MCF 10A (cell line): Measurements from ENCODE around the gene CLVS2. TPM values are rescaled to one million over a fixed set of nuclear protein-coding genes. Genes with fewer than 3 reads are reported as not detected.

ENCODE experiments used
- BruUV-seq: library from RNA; stranded (reverse); fragments of 400-500 nt; replicated peaks from 2 replicates; lab custom pipeline; 2021; lab: Mats Ljungman, UMichigan
- CTCF ChIA-PET: fragments of 300-600 bp; sonication (Branson Sonifier 250); formaldehyde crosslinking; extraction: SDS; loops from one replicate; lab custom pipeline; 2021; ENCODE audit warnings: antibody characterized with exemption, inconsistent platforms; lab: Yijun Ruan, JAX
- POLR2A ChIA-PET: fragments of 300-600, 350-650 bp; sonication (Branson Sonifier 250); formaldehyde crosslinking; extraction: SDS; loops from one replicate; lab custom pipeline; 2020; ENCODE audit warnings: antibody characterized with exemption, inconsistent platforms; lab: Yijun Ruan, JAX
- DNase-seq: peaks from one replicate; pipeline ENCODE4 v3.0.0-alpha.2; 2018; ENCODE audit not compliant: unreplicated experiment
- H3K27ac Mint-ChIP-seq: one replicate; pipeline ENCODE4 v1.8.0; 2022; ENCODE audit warnings: mild to moderate bottlenecking, low read depth, mixed read lengths; ENCODE audit not compliant: unreplicated experiment
- H3K27me3 Mint-ChIP-seq: one replicate; pipeline ENCODE4 v1.8.0; 2022; ENCODE audit warnings: mixed read lengths; ENCODE audit not compliant: insufficient read depth, unreplicated experiment
- H3K36me3 Mint-ChIP-seq: one replicate; pipeline ENCODE4 v1.8.0; 2022; ENCODE audit warnings: mild to moderate bottlenecking, moderate library complexity, mixed read lengths; ENCODE audit not compliant: insufficient read depth, unreplicated experiment
- H3K4me1 Mint-ChIP-seq: one replicate; pipeline ENCODE4 v1.8.0; 2022; ENCODE audit warnings: mixed read lengths; ENCODE audit not compliant: insufficient read depth, unreplicated experiment
- H3K4me3 Mint-ChIP-seq: one replicate; pipeline ENCODE4 v1.8.0; 2022; ENCODE audit warnings: mild to moderate bottlenecking, moderate library complexity, mixed read lengths; ENCODE audit not compliant: unreplicated experiment
- H3K9me3 Mint-ChIP-seq: one replicate; pipeline ENCODE4 v1.8.0; 2022; ENCODE audit warnings: mixed read lengths; ENCODE audit not compliant: unreplicated experiment
- CTCF ChIP-seq: fragments of 200-600 bp; IDR thresholded peaks from one replicate; pipeline ENCODE4 v1.8.0; 2022; ENCODE audit warnings: antibody characterized with exemption, mild to moderate bottlenecking; ENCODE audit not compliant: unreplicated experiment
- intact Hi-C: fragments of 100-400 bp; cut with micrococcal nuclease; formaldehyde crosslinking; loops from 2 replicates; pipeline ENCODE4 v1.14.1; 2022
- total RNA-seq: library from RNA; stranded (reverse); gene quantifications from 2 replicates; pipeline ENCODE4 v1.2.3, GENCODE V29; 2022

Gene CLVS2
- total RNA-seq, 1 experiment from 2014 or later = not detected

- Mint-ChIP-seq H3K9me3 (no peaks in the 10 kb centered on the region), H3K27me3 (no peaks in the 10 kb centered on the region), H3K36me3 (no peaks in the 10 kb centered on the region), H3K4me1 (no peaks in the 10 kb centered on the region), H3K4me3 (no peak overlapping the region), H3K27ac (no peak overlapping the region)
- BruUV-seq = no TSS peak
- no peak for DNase-seq
- ChIA-PET POLR2A (no interaction called here), CTCF (interaction anchor here (0.7 kb wide), 1 partner anchor 146 kb away, joined by 3 read pairs; no protein-coding TSS in a partner anchor)
- no peak for TF ChIP-seq CTCF
- intact Hi-C loops = no loop called here
These were observed 46.4 kb downstream of the CLVS2 start for GRCh38 chr6:123042401-123042800.

- no peak overlapping the region for H3K27ac Mint-ChIP-seq
- intact Hi-C loops = no loop called here
- no TSS peak for BruUV-seq
- H3K36me3 Mint-ChIP-seq = no peaks in the 10 kb centered on the region
- no peaks in the 10 kb centered on the region for H3K4me1 Mint-ChIP-seq
- H3K4me3 Mint-ChIP-seq = no peak overlapping the region
- POLR2A ChIA-PET = interaction anchor here (0.7 kb wide), 1 partner anchor 9 kb away, joined by 6 read pairs; no protein-coding TSS in a partner anchor
- CTCF ChIA-PET = interaction anchor here (0.6 to 1.2 kb wide), 3 partner anchors 14 to 94 kb away, joined by 3 to 5 read pairs (median 3); no protein-coding TSS in a partner anchor
- H3K9me3 Mint-ChIP-seq = no peaks in the 10 kb centered on the region
- DNase-seq = no peak
- H3K27me3 Mint-ChIP-seq = no peaks in the 10 kb centered on the region
- TF ChIP-seq CTCF = no peak
These were observed 48.4 kb downstream of the CLVS2 start for GRCh38 chr6:123044341-123044860.

- Mint-ChIP-seq H3K36me3 (no peaks in the 10 kb centered on the region), H3K27ac (no peak overlapping the region), H3K4me3 (no peak overlapping the region), H3K9me3 (peaks cover 1% of the 10 kb centered on the region), H3K27me3 (no peaks in the 10 kb centered on the region), H3K4me1 (peaks cover 6% of the 10 kb centered on the region)
- ChIA-PET POLR2A (no interaction called here), CTCF (no interaction called here)
- intact Hi-C loops = no loop called here
- BruUV-seq = no TSS peak
- no peak for DNase-seq
- no peak for TF ChIP-seq CTCF
These were observed 57.7 kb downstream of the CLVS2 start for GRCh38 chr6:123053602-123054225.

GRCh38 chr6:123055256-123055655 lies 59.2 kb downstream of the CLVS2 start:
- Mint-ChIP-seq H3K4me1 (peaks cover 12% of the 10 kb centered on the region), H3K9me3 (peaks cover 7% of the 10 kb centered on the region), H3K27me3 (no peaks in the 10 kb centered on the region), H3K36me3 (no peaks in the 10 kb centered on the region), H3K27ac (no peak overlapping the region), H3K4me3 (no peak overlapping the region)
- ChIA-PET CTCF (interaction anchor here (0.5 to 0.6 kb wide), 2 partner anchors 108 to 226 kb away, joined by 3 read pairs; no protein-coding TSS in a partner anchor), POLR2A (interaction anchor here (0.7 kb wide), 1 partner anchor 224 kb away, joined by 3 read pairs; no protein-coding TSS in a partner anchor)
- intact Hi-C loops = no loop called here
- BruUV-seq = no TSS peak
- no peak for DNase-seq
- TF ChIP-seq CTCF = no peak
